Activated naive CD4-positive, alpha-beta T cell (primary cell): ENCODE measurements around the gene PPP1R16B.
A peak's percentile ranks its signal among the peaks of the same experiment; 100 is the strongest.

ENCODE experiments used
- DNase-seq, 4 experiments: peaks; one replicate each; lab custom pipeline; 2025; lab: John Stamatoyannopoulos, UW

PPP1R16B gene

GRCh38 chr20:38827770-38828281 lies 22.3 kb downstream of the PPP1R16B start:
- DNase-seq, result no peak

- no peak for DNase-seq
Measured at GRCh38 chr20:38828514-38829295, 23.2 kb downstream of the PPP1R16B start.

GRCh38 chr20:38829296-38829875 lies 23.9 kb downstream of the PPP1R16B start:
- DNase-seq, result no peak

GRCh38 chr20:38830356-38830755 lies 24.9 kb downstream of the PPP1R16B start:
- DNase-seq, result no peak

DNA sequence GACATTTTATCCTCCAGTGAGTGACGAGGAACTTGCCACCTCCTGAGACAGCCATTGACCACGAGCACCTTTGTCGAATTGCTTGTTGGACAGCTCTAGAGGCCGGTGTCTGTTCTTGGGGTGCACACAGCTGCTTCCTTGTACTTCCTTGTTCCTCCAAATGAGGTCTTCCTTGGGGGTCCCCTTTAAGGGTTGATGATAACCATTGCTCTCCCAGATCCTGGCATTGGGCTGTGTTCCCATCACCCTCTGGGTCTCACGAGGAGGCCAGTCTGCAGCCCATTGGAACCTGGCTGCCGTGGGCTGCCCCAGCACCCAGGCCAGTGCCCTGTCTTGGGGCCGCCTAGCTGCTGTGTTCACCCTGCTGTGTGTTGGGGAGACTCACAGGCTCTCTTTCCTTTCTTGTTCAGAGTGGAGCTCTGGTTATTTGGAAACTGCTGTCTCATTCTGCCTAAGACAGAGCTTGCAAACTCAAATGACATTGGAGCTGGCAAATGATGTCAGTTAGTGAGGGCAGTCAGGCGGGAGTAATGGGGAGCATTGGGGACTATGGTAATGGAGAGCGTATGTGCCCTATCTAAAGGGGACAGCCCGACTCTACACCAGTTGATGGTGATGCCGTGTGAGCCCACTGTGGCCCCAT lies 25.7 kb downstream of the PPP1R16B start:
- no peak for DNase-seq

DNA sequence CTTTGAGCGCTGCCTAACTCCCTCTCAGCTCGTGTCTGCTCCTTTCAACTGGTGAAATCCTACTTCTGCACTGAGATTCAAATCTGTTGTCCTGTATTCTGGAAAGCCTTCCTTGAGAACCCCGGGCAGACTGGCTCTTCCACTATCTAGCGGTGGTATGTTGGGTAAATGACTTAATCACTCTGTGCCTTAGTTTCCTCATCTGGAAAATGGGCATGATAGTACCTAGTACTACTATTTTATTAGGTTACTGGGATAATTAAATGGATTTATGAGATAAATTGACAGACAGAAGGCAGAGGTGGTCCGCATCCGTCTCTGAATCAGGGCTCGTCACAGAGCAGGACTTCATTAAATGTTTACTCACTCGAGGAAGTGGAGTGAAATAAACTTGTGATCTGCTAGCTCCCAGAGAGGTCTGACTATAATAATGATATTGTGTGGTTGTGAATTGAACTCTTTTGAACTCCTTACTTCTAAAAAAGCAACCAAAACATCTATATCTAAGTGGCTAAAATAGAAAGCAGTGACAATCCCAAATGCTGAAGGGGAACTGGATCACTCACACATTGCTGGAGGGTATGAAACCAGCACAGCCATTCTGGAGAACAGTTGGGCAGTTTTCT lies 26.6 kb downstream of the PPP1R16B start:
- no peak for DNase-seq

DNA sequence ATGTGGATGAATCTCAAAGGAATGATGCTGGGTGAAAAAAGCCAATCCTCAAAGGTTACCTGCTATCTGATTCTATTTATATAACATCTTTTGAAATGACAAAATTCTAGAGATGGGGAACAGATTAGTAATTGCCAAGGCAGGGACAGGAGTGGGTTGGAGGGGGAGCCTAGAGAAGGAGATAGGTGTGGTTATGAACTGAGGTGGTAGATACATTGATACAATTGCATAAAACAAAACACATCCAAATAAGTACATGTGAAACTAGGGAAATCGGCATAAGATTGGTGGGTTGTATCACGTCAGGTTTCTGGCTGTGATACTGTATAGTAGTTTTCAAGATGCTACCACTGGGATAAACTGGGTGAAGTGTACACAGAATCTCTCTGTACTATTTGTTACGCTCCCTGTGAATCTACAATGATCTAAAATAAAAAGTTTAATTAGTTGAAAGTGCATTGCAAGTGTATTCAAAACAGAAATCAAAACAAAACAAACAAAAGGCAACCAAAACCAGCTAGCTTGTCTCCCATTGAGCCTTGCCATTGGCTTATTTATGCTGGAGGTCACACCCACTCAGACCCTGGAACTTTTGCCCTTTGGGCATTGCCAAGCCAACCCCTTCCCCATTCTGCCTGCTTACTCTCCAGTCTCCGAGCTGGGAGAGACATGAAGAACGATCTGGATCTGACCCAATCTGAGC lies 27.8 kb downstream of the PPP1R16B start:
- DNase-seq, result no peak

DNA sequence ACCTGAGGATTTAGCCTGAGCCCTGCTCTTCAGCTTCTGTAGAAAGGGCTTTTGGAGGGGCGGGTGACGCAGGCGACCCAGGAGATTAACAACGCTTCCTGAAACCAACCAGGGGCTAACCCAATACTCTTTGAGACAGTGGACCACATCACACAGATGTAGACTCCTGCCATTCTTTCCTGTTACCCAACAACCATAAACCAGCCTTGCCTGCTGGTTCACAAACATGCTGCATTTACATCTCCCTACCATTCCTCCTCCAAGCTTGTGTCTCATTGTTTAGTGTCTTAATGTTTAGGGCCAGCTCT lies 28.3 kb downstream of the PPP1R16B start:
- no peak for DNase-seq

DNA sequence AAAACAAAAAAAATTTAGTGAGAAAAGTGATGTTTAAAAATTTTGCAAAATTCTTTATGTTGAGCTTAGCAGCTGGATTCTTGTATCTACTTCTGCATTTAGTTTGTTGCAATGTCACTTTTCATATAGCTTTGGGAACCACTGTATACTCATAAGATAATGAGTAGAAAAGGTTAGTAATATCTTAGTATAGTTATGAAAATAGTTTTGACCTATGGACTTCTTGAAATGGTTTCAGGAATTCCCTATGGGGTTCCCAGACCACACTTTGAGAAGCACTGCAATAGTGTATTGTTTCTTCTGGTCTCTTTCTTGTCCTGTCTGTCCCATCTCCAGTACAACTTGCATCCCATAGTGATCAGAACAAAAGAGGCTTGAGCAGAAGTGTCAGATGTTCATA lies 29.4 kb downstream of the PPP1R16B start:
- no peak for DNase-seq

DNA sequence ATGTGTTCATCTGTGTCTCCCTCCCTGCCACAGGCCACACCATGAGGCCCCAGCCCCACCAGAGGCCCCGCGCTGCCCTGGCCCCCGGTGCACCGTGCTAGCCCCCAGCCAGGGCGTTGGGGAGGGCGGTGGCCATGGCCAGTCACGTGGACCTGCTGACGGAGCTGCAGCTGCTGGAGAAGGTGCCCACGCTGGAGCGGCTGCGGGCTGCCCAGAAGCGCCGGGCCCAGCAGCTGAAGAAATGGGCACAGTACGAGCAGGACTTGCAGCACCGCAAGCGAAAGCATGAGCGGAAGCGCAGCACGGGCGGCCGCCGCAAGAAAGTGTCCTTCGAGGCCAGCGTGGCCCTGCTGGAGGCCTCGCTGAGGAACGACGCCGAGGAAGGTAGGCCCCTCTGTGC lies 30.3 kb downstream of the PPP1R16B start:
- no peak for DNase-seq

DNA sequence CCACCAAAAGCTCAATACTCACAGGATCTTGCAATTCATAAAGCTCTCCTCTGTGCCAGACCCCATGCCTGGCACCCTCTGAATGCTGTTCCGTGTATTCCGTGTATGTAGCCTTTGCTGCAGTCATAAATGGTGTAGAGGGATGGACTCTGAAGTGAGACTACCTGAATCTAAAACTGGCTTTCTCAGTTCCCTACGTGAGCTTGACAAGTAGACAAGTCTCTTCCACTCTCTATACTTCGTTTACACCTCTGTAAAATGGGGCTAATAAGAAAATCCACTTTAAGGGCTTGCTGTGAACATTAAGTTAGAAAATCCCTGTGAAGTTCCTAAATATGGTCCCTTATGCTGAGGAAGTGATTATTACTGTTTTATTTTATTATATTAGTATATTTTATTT lies 31.5 kb downstream of the PPP1R16B start:
- no peak for DNase-seq

GRCh38 chr20:38838326-38838725 lies 32.8 kb downstream of the PPP1R16B start:
- no peak for DNase-seq

DNA sequence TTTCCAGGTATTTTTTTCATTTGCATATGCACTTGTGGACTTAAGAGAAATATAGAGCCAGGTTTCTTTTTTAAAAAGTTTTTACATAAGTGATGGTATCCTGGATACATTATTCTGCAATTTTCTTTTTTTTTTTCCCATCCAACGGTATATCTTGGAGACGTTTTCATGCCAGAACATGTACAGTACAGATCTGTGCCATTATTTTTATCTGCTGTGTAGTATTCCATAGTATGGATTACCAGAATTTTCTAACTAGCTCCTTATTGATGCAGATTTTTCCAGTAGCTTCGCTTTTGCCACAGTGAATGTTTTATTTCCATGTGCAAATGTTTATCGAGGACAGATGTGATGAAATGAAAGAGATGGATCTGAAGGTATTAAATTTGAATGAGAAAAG lies 34.1 kb downstream of the PPP1R16B start:
- DNase-seq, result no peak

GRCh38 chr20:38840053-38840893 lies 34.8 kb downstream of the PPP1R16B start:
- no peak for DNase-seq

DNA sequence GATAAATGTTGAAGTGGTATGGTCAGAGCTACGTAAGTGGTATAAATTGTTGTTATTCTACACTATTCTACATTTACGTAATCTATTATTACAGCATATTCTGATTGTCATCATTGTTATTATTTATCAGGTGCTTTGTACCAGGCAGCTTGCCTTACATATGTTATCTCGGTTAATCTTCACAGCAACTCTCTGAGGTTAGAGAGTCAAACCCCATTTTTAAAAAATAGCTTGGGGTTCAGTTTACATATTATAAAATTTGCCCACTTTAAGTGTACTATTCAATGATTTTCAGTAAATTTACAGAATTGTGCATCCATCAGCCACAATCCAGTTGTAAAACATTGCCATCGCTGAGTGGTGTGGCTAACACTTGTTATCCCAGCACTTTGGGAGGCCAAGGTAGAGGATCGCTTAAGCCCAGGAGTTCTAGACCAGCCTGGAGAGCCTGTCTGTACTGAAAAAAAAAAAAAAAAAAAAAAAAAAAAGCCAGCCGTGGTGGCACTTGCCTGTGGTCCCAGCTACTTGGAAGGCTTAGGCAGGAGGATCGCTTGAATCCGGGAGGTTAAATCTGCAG lies 35.5 kb downstream of the PPP1R16B start:
- DNase-seq, result no peak

GRCh38 chr20:38841570-38841969 lies 36.1 kb downstream of the PPP1R16B start:
- no peak for DNase-seq

DNA sequence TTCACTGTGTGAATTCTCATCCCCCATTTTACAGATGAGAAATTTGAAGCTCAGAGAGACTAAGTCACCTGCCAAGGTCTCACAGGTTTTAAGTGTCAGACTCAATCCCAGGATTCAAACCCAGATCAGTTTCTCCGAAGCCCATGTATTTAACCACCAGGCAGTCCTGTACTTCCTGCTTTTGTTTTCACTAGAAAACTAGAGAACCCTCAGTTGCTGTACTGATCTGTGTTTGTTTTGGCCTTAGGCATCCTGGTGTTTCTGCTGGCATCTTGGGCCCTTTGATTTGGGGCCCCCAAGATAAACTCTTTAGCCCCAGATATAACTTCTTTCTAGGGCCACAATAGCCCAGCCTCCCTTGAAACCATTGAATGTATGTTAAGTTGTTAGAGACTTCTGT lies 36.5 kb downstream of the PPP1R16B start:
- no peak for DNase-seq

GRCh38 chr20:38842558-38842981 lies 37.1 kb downstream of the PPP1R16B start:
- peak in 1 of 4 experiments; percentile 7 for DNase-seq

DNA sequence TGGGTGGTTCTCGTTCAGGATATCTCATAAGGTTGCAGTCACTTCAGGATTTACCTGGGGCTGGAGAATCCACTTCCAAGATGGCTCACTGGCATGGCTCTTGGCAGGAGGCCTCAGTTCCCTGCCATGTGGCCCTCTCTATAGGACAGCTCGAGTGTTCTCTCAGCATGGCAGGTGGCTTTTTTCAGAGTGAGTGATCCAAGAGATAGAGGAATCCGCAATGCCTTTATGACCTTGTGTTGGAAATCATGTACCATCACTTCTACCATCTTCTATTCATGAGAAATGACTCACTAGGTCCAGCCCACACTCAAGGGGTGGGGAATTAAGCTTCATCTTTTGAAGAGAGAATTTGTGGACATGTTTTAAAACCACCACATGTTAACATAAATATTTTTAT lies 37.8 kb downstream of the PPP1R16B start:
- no peak for DNase-seq

DNA sequence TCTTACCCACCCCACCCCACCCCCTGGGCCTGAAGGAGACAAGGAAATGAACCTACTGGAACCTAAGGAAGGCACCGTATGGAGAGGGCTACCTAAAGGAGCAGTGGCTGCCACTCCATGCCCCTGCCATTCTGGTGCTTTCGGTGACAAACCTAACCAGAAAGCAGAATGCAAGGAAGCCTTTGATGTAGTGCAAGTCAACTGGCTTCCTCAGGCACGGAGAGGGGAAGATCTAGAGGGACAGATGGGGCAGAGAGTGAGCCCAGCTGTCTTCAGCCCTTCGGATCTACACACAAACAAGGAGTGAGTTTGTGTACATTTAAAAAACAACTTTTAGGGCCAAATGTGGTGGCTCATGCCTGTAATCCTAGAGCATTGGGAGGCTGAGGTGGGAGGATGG lies 39.5 kb downstream of the PPP1R16B start:
- DNase-seq, result no peak

DNA sequence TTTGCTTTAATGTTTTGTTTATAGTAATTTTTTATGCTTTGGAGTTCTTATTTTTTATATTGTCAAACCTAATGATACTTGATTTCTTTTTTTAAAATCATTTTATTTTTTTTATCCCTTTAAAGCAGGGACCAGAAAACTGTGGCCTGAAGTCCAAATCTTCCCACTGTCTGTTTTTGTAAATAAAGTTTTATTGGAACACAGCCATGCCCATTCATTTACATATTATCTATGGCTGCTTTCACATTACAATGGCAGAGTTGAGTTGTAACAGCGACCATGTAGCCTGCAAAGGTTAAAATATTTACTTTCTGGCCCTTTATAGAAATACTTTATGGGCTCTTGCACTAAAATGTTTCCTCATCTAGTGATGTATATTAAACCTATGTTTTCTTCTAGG lies 42.3 kb downstream of the PPP1R16B start:
- no peak for DNase-seq
